NOMO-1 treated with dmso at 0.1 percent for 144 hours (cell line): Measurements from ENCODE around the gene POLR2C.
"Not testable (repeated sequence)": the region's sequence is repeated elsewhere in the genome, so short reads cannot be mapped to it uniquely, and the experiment has no call there.

Experiments used
- DNase-seq: peaks from one replicate; lab custom pipeline; 2025; ENCODE audit not compliant: unreplicated experiment; lab: John Stamatoyannopoulos, UW

POLR2C gene

DNA sequence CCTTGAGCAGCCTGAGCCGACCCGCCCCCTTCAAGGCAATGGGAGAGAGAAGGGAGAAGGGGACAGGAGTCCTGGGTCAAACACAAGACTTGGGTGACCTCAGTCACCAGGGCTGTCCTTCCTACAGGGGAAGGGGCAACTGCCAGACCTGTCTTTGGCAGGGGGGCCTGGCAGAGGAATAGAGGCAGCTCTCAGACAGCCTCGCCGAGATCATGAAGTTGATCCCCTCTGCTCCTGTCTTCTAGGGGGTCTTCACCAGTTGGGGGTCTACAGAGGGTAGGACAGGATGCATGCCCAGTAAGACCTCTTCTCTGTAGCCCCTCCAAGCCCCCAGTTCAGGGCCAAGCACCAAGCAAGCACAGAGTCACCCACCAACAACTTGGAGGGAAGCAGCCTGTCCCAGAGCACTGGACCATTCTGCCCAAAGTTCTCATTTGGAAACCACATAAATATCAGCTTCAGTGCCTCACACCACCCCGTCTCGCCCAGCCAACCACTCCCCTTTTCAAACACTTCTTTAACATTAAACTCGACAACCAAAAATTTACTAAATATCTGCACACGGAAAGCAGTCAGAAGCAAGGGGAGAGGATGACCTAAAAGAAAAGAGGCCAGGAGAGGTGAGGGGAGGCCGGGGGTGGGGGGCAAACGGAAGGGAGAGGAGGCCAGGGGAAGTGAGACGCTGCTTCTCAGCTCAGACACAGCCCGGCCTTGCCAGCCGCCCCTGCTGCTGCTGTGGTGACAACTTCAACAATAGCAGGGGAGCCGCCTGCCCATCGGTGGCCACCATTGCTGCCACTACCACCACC, 16.1 kb downstream of the POLR2C start:
- no peak for DNase-seq

DNA sequence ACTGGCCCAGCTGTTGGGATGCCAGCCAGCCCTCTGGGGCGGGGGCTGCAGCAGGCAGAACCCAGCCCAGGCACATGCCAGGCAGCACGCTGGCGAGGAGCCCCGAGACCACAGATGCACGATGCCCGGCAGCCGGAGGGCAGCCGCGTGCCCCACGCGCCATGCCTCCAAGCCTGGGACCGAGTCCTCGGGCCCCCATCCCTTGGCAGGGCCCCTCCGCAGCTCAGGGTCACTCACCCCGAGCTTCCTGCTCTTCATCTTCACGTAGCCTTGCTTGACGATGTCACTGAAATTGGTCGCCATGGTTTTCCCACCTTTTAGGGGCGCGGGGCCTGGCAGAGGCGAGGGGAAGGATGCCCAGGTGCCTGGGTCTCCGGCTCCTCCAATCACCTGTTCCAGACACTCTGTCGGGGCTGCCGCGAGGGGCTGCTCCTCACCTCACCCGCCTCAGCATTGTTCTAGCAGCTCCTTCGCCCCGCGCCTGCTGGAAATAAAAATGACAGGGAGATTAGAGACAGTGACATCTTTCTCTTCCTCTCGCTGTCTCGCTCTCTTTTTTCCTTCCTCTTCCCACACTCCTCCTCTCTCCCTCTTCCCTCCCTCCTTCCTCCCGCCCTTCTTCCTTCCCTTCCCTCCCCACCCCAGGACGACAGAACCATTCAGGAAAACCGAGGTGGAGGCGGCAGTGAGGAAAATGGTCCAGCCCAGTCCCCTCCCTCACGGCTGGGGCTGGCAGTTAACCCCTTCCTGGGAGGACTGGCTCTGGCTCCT, 16.9 kb downstream of the POLR2C start:
- no peak for DNase-seq

DNA sequence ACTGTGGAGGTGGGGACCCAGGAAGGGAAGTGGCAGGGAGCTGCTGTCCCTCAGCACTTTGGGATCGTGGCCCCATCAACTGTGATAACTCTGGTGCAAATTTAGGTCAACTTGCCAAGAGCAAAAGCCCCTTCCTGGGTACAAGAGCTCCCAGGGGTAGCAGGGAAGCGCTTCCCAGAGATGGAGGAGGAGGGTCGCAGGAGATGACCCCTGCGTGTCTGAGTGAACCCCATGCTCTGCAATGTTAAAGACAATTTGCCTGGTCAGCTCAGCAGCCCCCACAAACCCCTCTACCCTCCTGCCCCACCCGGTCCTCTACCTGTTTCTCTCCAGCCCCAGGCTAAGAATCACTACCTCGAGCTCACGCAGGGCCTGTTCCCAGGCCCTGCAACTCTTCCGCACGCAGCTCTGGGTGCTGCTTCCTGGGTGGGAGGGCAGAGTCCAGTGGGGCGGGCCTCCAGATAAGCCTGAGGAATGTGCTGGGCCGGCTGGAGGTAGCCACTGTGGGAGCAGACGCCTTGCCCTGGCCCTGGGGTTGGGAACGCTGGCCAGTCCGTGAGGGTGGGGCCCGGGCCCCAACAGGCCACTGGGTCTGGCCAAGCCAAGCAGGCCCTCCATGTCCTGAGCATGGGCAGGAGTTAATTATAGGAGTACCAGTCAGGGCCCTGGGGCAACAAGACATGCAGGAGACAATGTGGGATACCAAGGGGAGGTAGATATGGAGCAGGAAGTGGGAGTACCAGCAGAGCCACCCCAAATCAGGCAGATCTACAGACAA, 17.7 kb downstream of the POLR2C start:
- DNase-seq, result no peak

DNA sequence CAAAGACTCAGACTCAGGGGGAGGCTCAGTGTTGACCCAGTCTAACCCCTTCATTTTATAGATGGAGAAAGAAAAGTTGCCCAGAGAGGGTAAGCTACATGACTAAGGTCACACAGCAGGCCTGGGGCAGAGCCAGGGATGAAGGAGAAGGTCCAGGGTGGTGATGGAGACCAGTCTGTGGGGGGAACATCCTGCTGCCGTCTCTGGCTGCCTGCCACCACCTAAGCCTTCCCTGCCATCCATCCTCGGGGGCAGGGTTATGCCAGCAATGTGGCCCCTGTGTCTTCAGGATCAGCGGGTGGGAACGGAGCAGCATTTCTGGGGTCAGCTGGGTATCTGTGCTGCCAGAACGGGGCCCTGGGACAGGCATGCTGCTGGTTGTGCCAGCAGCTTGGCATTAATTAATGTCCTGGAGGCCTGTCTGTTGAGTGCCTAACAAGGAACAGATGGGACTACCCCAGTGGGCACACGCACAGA, 18.3 kb downstream of the POLR2C start:
- no peak for DNase-seq

DNA sequence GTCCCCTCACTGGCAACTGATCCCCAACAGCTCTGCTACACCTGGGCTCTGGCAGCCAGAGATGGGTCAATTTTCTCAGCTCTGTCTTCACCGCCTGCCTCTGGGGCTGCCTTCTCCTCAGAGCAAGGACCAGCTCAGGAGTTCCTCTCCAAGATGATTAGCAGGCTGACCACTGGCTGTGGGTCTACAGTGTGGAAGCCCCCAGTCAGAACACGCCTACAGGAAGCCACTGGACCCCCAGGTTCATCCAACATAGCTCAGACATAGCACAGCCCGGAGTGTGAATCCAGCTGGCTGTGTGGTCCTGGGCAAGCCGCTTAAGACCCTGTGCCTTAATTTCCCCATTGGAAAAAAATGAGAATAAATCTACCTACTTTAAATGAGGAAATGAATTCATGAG, 18.9 kb downstream of the POLR2C start:
- DNase-seq, result no peak

DNA sequence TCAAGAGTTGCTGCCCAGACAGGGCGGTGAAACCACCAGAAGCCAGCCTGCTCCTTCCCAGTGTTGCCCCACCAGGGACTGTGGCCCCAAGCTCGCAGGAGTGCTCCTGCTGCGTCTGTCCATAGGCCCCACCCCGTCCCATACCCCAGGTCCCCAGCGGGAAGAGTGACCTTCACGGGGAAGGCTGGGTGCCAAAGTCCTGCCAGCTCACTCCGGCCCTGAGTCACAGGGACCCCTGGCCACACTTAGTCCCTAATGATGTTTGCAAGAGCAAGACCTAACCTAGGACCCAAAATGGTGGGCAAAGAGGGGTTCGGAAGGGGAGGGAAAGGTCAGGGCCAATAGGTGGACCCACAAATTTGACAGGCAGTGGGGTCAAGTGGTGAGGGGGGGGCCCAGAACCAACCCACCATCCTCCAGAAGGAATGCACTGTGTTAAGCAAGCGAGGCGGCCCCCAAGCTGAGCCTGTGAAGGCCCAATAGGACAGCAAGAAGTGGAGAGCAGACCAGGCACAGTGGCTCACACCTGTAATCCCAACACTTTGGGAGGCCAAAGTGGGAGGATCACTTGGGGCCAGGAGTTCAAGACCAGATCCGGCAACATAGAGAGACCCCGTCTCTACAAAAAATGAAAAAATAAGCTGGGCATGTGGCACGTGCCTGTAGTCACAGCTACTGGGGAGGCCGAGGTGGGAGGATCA, 20.5 kb downstream of the POLR2C start:
- no peak for DNase-seq

DNA sequence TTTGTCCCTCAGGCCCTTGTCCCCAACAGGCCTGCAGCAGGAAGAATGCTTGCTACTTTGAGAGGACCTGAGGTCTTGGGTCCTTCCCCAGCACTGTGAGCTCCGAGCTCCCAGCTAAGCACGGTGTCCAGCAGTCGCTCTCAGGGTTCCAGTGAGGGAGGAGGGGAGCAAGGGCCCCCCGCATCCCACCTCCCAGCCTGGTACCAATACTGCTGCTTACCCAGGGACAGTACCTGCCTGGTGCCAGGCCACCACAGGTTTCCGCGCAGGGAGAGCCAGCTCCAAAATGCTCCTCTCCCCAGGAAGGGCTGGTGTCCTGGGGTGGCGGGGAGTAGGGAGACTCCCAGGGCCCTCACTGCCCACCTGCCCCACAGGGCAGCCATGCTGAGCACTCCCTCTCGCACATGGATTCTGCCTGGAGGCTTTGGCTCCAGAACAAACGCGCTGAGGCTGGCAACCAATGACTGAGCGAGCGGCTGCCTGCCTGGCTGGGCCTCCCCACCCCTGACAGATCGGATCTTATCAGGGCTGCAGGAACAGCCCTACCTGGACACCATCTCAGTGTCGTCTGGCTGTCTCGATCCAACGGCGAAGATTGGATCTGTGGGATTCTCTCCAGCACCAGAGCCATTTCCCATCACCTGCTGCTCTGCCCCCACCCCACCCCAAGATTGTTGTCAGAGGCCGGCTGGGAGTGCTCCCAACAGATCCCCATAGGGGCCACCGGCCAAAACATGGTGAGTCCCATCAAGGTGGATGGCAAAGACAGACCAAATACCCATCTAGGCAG, 21.4 kb downstream of the POLR2C start:
- DNase-seq, result no peak

DNA sequence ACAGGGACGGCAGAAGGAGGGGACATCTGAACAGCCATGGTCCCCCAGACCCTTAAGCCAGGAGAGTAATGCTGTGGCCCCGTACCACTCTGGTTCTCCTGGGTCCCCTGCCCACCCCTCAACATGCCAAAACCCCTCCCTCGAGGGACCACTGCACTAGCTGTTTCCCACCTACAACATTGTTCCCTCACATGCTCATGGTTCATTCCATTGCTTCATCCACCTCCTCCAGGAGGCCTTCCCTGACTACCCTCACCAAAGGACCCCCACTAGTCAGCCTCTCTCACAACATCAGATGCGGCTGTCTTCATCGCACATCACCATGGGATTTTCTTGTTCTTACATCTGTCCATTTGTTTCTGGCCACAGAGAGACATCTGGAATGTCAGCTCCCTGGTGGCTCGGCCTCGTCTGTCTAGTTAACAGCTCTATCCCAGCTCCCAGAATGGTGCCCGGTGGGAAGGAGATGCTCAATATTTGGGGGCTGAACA, 22.1 kb downstream of the POLR2C start:
- DNase-seq, result no peak

DNA sequence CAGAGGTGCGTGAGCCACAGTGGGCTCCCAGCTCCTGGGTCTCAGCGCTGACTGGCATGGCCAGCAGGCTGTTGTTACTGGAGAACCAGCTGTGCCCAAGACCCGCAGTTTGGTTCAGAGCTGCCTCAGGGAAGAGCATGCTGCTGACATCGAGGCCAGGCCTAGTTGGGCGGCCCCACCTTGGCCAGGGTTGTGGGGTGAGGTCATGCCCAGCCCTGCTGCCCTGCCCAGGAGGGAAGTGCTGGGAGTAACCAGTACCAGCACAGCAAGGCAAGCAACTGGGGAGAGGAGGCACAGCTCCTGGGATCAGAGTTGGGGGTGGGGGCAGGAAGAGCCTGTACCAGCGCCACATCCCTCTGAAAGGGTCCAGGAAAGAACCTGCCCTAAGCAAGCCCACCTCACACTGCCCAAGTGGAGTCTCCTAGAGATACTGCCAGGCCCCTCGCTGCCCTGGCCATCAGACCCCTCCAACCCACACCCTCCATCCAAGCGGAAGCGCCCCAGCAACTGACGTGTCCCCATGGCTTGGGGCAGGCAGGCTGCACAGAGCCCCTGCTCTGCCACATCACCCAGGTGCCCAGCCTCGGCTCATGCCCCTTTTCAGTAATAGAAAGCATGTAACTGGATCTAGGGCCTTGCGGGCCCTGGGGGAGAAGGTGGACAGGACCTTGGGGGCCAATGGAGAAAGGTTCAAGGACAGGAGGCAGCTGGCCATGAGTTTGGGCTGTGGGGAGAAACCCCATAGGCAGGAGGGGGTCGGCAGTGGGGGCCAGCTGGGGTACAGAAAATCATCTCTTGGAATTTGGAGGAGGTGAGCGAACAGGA, 22.8 kb downstream of the POLR2C start:
- no peak for DNase-seq

DNA sequence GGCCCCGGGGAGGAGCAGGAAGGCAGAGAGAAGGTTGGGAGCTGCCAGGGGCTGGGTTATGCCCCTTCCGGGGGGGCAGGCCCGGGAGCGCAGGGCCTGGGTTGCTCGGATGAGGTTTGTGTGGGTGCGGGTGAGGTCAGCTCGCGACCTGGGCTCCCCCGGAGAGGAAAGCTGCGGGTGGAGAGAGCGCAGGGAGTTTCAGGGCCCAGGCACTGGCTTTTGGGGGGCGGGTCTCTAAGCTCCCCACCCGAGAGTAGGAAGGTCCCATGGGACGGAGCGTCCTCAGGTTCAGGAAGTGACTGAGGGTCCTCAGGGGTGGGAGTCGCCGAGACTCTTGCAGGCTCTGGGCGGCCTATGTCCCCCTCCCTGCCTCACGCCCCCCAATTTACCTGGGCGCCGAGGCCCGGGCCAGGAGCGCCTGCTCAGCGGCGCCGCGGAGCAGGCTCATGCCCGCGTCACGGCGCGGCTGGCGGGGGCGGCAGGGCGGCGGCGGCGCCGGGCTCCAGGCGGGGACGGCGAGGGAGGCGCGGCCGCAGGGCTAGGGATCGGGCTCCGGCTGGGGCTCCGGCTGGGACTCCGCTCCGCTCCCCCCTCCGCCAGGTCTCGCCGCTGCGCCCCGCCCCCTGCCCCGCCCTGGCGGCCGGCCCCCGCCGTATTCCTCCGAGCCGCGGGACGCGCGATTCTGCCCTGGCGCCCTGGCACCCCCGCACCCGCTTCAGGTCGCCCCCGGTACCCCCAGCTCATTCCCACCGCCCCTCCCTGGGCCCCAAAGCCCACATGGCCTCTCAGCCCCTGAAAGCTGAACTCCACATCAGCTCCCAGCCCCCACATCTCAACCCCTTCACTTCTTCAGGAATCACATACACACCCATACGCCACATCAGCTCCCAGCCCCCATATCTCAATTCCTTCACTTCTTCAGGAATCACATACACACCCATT, 23.7 kb downstream of the POLR2C start, which contains the start of gene DOK4:
Gene DOK4, minus strand, starts transcription at position 578 of the 942 bp plus-strand sequence. CDS start 6,986 bp downstream, outside the sequence.
- DNase-seq, result peak; percentile 50

DNA sequence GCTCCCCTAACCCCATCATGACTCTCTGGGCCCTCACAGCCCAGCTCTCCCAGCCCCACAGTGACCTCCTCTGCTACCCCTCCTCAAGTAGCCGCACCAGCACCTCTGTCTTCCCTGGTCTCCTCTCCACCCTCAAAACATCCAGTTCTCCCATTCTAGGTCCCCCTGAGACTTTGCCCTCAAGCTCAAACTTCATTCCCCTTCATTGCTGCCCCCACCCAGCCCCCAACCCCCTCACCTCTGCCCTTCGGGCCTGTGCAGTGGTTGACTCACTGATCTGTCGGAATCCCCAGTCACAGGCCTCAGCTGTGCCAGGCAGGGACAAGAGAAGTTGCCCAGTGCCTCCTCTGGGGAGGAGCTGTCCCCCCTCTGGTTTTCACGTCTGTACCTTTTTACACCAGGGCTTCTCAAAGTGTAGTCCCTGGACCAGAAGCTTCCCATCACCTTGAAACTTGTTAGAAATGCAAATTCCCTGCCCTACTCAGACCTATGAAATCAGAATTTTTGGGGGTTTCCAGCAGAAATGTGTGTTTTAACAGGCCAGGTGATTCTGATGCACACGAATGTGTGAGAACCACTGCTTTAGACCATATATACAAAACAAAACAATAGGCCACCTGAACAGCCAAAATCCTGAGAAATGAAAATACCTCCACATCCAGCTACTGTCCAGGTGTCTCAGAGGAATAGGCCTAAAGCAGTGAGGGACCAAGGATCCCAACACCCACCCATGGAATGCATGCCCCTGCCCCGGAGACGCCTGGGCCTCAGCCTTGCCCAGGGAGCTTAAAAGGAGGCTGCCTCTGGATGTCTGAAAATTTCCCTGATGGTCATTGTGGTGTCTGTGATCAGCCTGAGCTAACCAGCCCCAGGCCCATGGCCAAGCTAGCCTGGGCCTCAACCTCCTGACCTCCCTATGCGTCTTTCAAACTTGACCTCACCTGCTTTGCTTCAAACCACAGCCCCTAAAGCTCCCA, 24.7 kb downstream of the POLR2C start:
- DNase-seq, result no peak

DNA sequence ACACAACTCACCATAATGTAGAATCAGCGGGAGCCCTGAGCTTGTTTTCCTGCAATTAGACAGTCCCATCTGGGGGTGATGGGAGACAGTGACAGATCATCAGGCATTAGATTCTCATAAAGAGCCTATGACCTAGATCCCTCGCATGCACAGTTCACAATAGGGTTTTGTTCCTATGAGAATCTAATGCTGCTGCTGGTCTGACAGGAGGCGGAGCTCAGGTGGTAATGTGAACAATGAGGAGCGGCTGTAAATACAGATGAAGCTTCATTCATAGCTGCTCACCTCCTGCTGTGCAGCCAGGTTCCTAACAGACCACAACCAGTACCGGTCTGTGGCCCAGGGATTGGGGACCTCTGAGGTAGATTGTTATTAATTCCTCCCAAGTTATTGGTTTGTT, 26.8 kb downstream of the POLR2C start:
- DNase-seq, result no peak

DNA sequence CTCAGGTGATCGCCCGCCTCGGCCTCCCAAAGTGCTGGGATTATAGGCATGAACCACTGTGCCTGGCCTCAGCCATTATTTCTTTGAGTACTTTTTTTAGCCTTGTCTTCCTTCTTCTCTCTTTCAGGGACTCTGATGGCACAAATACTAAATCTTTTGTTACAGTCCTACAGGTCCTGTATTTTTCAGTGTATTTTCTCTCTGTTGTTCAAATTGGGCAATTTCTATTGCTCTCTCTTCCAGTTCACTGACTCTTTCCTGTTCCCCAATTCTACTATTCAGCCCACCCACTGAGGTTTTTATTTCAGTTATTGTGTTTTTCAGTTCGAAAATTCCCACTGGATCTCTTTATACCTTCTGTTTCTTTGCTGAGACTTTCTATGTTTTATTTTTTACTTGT, 31.3 kb downstream of the POLR2C start:
- no peak for DNase-seq

DNA sequence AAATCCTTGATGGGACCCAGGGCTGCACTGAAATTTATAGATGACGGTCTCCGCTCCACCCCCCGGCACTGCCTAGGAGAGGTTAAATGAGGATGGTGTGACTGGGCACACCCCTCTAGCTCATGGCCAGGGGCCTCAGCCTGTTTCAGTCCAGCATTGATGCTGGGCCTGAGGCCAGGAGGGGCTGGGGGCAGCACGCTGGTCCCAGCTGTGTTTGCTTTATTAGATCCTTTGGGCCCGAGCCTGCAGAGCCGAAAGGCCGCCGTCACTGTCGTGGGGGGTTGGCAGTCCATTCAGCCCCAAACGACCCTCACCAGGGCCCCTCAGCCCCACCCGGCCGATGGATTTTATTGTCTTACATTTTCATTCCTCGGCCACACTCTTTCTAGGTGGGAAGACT, 34.6 kb downstream of the POLR2C start:
- DNase-seq, result no peak

DNA sequence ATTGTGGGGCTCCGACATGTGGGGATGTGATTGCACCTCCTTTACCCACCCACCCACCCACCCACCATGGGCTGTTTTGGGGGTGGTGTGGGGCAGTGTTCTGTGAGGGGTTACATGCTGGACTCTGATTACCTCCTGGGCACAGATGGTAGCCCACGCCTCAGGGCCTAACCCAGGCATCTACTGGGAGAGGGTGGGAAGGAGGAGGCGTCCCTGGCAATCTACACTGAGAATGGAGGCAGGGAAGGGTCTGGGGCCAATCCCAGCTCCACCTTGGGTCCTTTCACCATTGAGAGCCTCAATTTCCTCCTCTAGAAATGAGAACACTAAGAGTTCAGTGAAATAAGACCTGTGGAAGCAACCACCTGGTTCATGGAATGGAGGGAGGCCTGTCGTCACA, 35.6 kb downstream of the POLR2C start:
- DNase-seq, result no peak

DNA sequence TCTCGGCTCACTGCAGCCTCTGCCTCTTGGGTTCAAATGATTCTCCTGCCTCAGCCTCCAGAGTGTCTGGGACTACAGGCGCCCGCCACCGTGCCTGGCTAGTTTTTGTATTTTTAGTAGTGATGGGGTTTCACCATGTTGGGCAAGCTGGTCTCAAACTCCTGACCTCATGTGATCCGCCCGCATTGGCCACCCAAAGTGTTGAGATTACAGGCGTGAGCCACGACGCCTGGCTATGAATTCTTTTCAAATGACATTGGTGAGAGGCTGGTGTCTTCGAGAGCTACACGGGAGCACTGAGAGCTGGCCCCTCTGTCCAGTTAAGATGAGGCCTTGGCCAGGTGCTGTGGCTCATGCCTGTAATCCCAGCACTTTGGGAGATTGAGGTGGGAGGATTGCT, 37.5 kb downstream of the POLR2C start:
- not testable (repeated sequence) for DNase-seq
